ENCODE measurements around the gene AP3B1. TPM values are rescaled to one million over a fixed set of nuclear protein-coding genes. Genes with fewer than 3 reads are reported as not detected.

AP3B1 gene
- total and polyA plus RNA-seq, 2 of the 8 experiments (the other 6 are each of a cell fraction or from before 2014, with no cell fraction given) = 45.8 to 48.3 TPM

GRCh38 chr5:78252715-78253114 is 41.8 kb downstream of the AP3B1 start (continued):
- TF ChIP-seq CHD7 (IDR thresholded peaks at IDR 0.05; ENCODE audit: insufficient replicate concordance, low read length) (no peak), CHD1 (IDR thresholded peaks at IDR 0.05; ENCODE audit: low read depth, low read length) (no peak)

Measured in H1 (cell line).